GM23338 (cell line): Measurements from ENCODE around the gene IRS1. TPM values are rescaled to one million over a fixed set of nuclear protein-coding genes. Genes with fewer than 3 reads are reported as not detected.

Source experiments
- ATAC-seq: fragments of 200-7000 bp; cut with Tn5 transposase; 3 replicates; pipeline ENCODE4 v1.9.1; 2020
- DNase-seq: peaks from one replicate; pipeline ENCODE4 v3.0.0-alpha.2; 2015; ENCODE audit warnings: low spot score
- H2AFZ ChIP-seq: fragments of 200-600 bp; sonication (generic); 2 replicates; pipeline ENCODE4 v1.8.0; 2016; ENCODE audit warnings: antibody characterized with exemption, mild to moderate bottlenecking, moderate library complexity
- H3F3A ChIP-seq: fragments of 200-600 bp; sonication (generic); replicated peaks from 2 replicates; pipeline ENCODE4 v1.8.0; 2017; ENCODE audit warnings: antibody characterized with exemption, mixed run types, low read depth
- H3K27ac ChIP-seq: fragments of 200-600 bp; sonication (generic); 2 replicates; pipeline ENCODE4 v1.6.1; 2016; ENCODE audit warnings: low read depth
- H3K27me3 ChIP-seq: fragments of 200-600 bp; sonication (generic); 2 replicates; pipeline ENCODE4 v1.8.0; 2016; ENCODE audit warnings: mild to moderate bottlenecking, mixed run types, moderate library complexity; ENCODE audit not compliant: insufficient read depth
- H3K36me3 ChIP-seq: fragments of 200-600 bp; sonication (generic); 2 replicates; pipeline ENCODE4 v1.8.0; 2016; ENCODE audit warnings: mild to moderate bottlenecking; ENCODE audit not compliant: insufficient read depth
- H3K4me1 ChIP-seq: fragments of 200-600 bp; sonication (generic); 2 replicates; pipeline ENCODE4 v1.8.0; 2016; ENCODE audit warnings: mild to moderate bottlenecking, moderate library complexity; ENCODE audit not compliant: insufficient read depth
- H3K4me2 ChIP-seq: fragments of 200-600 bp; sonication (generic); 2 replicates; pipeline ENCODE4 v1.7.1; 2017; ENCODE audit warnings: mixed run types
- H3K4me3 ChIP-seq: fragments of 200-600 bp; sonication (generic); 2 replicates; pipeline ENCODE4 v1.6.1; 2016; ENCODE audit warnings: mixed run types
- H3K79me2 ChIP-seq: fragments of 200-600 bp; sonication (generic); replicated peaks from 2 replicates; pipeline ENCODE4 v1.8.0; 2017; ENCODE audit warnings: mild to moderate bottlenecking; ENCODE audit not compliant: insufficient read depth
- H3K9me2 ChIP-seq: fragments of 200-600 bp; sonication (generic); 2 replicates; pipeline ENCODE4 v1.8.0; 2017; ENCODE audit not compliant: insufficient read depth
- H4K20me1 ChIP-seq: fragments of 200-600 bp; sonication (generic); replicated peaks from 2 replicates; pipeline ENCODE4 v1.8.0; 2017; ENCODE audit warnings: mild to moderate bottlenecking; ENCODE audit not compliant: insufficient read depth
- H3K27ac Mint-ChIP-seq: 2 replicates; pipeline ENCODE4 v1.8.0; 2020; ENCODE audit warnings: inconsistent platforms, mild to moderate bottlenecking, moderate library complexity, mixed read lengths
- H3K27me3 Mint-ChIP-seq: 3 replicates; pipeline ENCODE4 v1.8.0; 2022; ENCODE audit warnings: low read depth, mild to moderate bottlenecking, moderate library complexity, mixed read lengths, inconsistent platforms; ENCODE audit not compliant: insufficient read depth, poor library complexity
- H3K36me3 Mint-ChIP-seq: 3 replicates; pipeline ENCODE4 v1.8.0; 2021; ENCODE audit warnings: low read depth, mild to moderate bottlenecking, inconsistent platforms, moderate library complexity, mixed read lengths
- H3K4me1 Mint-ChIP-seq: 3 replicates; pipeline ENCODE4 v1.8.0; 2020; ENCODE audit warnings: mild to moderate bottlenecking, inconsistent platforms, mixed read lengths
- H3K4me3 Mint-ChIP-seq: 3 replicates; pipeline ENCODE4 v1.8.0; 2021; ENCODE audit warnings: moderate library complexity, mild to moderate bottlenecking, inconsistent platforms, mixed read lengths
- H3K9me3 Mint-ChIP-seq: 3 replicates; pipeline ENCODE4 v1.8.0; 2020; ENCODE audit warnings: moderate library complexity, mild to moderate bottlenecking, inconsistent platforms, mixed read lengths
- CREB1 ChIP-seq: fragments of 250-450 bp; sonication (Bioruptor Pico); IDR thresholded peaks from 2 replicates; pipeline ENCODE4 v1.5.0; 2020; ENCODE audit warnings: low read depth, mild to moderate bottlenecking, moderate library complexity
- CTCF ChIP-seq, 2 experiments: fragments of 200-600 bp in 1 of 2; sonication (generic) in 1 of 2; conservative IDR thresholded peaks; 2 replicates each; pipeline versions ENCODE4 v1.5.1 to v1.6.1; 2016 to 2017; ENCODE audit warnings: antibody characterized with exemption in 2 of 2, low read depth in 2 of 2, mild to moderate bottlenecking in 2 of 2, moderate library complexity in 1 of 2
- ETS1 ChIP-seq: IDR thresholded peaks from 2 replicates; pipeline ENCODE4 v1.6.1; 2016; ENCODE audit warnings: antibody characterized with exemption
- EZH2 ChIP-seq: fragments of 200-600 bp; sonication (generic); IDR thresholded peaks from one replicate; pipeline ENCODE4 v1.8.0; 2017; ENCODE audit warnings: antibody characterized with exemption, mild to moderate bottlenecking, low read depth; ENCODE audit not compliant: unreplicated experiment
- EZH2phosphoT487 ChIP-seq: fragments of 200-600 bp; sonication (generic); IDR thresholded peaks from one replicate; pipeline ENCODE4 v1.8.1; 2018; ENCODE audit warnings: antibody characterized with exemption; ENCODE audit not compliant: unreplicated experiment
- JUNB ChIP-seq: IDR thresholded peaks from one replicate; pipeline ENCODE4 v1.6.1; 2016; ENCODE audit warnings: antibody characterized with exemption; ENCODE audit not compliant: unreplicated experiment
- NANOG ChIP-seq: IDR thresholded peaks from 2 replicates; pipeline ENCODE4 v1.6.1; 2016; ENCODE audit warnings: antibody characterized with exemption, borderline replicate concordance
- POLR2AphosphoS5 ChIP-seq: IDR thresholded peaks from 2 replicates; pipeline ENCODE4 v1.6.1; 2016; ENCODE audit warnings: antibody characterized with exemption, low read depth
- STAT1 ChIP-seq: IDR thresholded peaks from one replicate; pipeline ENCODE4 v1.6.1; 2016; ENCODE audit warnings: antibody characterized with exemption; ENCODE audit not compliant: unreplicated experiment
- ZNF114 ChIP-seq: fragments of 250-450 bp; sonication (Bioruptor Pico); IDR thresholded peaks from 2 replicates; pipeline ENCODE4 v1.5.0; 2020; ENCODE audit warnings: mild to moderate bottlenecking, moderate library complexity
- ZNF331 ChIP-seq: fragments of 250-450 bp; sonication (Bioruptor Pico); IDR thresholded peaks from 2 replicates; pipeline ENCODE4 v1.5.0; 2020; ENCODE audit warnings: low read depth, mild to moderate bottlenecking, moderate library complexity
- ZNF462 ChIP-seq: fragments of 250-450 bp; sonication (Bioruptor Pico); IDR thresholded peaks from 2 replicates; pipeline ENCODE4 v1.5.0; 2020; ENCODE audit warnings: mild to moderate bottlenecking, moderate library complexity
- polyA plus RNA-seq: library from polyadenylated mRNA; unstranded; fragments of >200 nt; fragmentation: Nextera tagmentation; extraction: Ambion mirVana; gene quantifications from 2 replicates; pipeline ENCODE4 v1.2.1, GENCODE V29; 2016
- total RNA-seq: library from RNA; depleted of rRNA; stranded (reverse); fragments of >200 nt; shearing (Covaris generic); gene quantifications from 2 replicates; pipeline ENCODE4 v1.2.3, GENCODE V29; 2014
- TF ChIP-seq, protein P1 (sequence below): IDR thresholded peaks from one replicate; pipeline ENCODE4 v1.6.1; 2018; ENCODE audit warnings: antibody characterized with exemption; ENCODE audit not compliant: unreplicated experiment

The IRS1 gene
- total and polyA plus RNA-seq, 2 experiments from 2014 or later: 6.9 to 26.2 TPM

- no peak overlapping the region for H3K4me2 ChIP-seq
- H3K27ac Mint-ChIP-seq: no peak overlapping the region
- H3K4me3 Mint-ChIP-seq: no peak overlapping the region
Measured at GRCh38 chr2:226701052-226701451, 98.6 kb downstream of the IRS1 start.

More at GRCh38 chr2:226701052-226701451, 98.6 kb downstream of the IRS1 start:
- no peaks in the 10 kb centered on the region for H3K79me2 ChIP-seq
- no peaks in the 10 kb centered on the region for H3K36me3 ChIP-seq
- H4K20me1 ChIP-seq: no peaks in the 10 kb centered on the region
- H3K4me1 Mint-ChIP-seq: peaks cover 6% of the 10 kb centered on the region
- no peaks in the 10 kb centered on the region for H3F3A ChIP-seq
- 0 out of 2 replicates have a peak, but pooled peaks cover 2% of the 10 kb centered on the region for H3K4me1 ChIP-seq
- H3K36me3 Mint-ChIP-seq: no peaks in the 10 kb centered on the region
- H3K9me2 ChIP-seq: peaks cover 9% of the 10 kb centered on the region; the same call in 1 of the 2 replicates
- H3K27ac ChIP-seq: no peak overlapping the region
- H3K4me3 ChIP-seq: no peak overlapping the region
- TF ChIP-seq ZNF462 (CRISPR knock-in tag): no peak
- TF ChIP-seq STAT1: no peak
- no peak for TF ChIP-seq NANOG
- TF ChIP-seq ZNF114 (CRISPR knock-in tag): no peak
- no peak for TF ChIP-seq JUNB
- TF ChIP-seq ZNF331 (CRISPR knock-in tag): no peak
- TF ChIP-seq EZH2phosphoT487: no peak
- TF ChIP-seq EZH2: no peak
- no peak for TF ChIP-seq CTCF (conservative IDR thresholded peaks at IDR 0.05; ENCODE audit: low read depth in 2 of 2)
- no peak for TF ChIP-seq POLR2AphosphoS5
- no peak for TF ChIP-seq CREB1 (CRISPR knock-in tag)
- TF ChIP-seq, protein P1, sequence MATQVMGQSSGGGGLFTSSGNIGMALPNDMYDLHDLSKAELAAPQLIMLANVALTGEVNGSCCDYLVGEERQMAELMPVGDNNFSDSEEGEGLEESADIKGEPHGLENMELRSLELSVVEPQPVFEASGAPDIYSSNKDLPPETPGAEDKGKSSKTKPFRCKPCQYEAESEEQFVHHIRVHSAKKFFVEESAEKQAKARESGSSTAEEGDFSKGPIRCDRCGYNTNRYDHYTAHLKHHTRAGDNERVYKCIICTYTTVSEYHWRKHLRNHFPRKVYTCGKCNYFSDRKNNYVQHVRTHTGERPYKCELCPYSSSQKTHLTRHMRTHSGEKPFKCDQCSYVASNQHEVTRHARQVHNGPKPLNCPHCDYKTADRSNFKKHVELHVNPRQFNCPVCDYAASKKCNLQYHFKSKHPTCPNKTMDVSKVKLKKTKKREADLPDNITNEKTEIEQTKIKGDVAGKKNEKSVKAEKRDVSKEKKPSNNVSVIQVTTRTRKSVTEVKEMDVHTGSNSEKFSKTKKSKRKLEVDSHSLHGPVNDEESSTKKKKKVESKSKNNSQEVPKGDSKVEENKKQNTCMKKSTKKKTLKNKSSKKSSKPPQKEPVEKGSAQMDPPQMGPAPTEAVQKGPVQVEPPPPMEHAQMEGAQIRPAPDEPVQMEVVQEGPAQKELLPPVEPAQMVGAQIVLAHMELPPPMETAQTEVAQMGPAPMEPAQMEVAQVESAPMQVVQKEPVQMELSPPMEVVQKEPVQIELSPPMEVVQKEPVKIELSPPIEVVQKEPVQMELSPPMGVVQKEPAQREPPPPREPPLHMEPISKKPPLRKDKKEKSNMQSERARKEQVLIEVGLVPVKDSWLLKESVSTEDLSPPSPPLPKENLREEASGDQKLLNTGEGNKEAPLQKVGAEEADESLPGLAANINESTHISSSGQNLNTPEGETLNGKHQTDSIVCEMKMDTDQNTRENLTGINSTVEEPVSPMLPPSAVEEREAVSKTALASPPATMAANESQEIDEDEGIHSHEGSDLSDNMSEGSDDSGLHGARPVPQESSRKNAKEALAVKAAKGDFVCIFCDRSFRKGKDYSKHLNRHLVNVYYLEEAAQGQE: no peak
- no peak for TF ChIP-seq ETS1
- no peaks in the 10 kb centered on the region; the same call in 2 of the 3 replicates for H3K9me3 Mint-ChIP-seq
- H2AFZ ChIP-seq: no peak overlapping the region
- H3K27me3 Mint-ChIP-seq: no peaks in the 10 kb centered on the region
- ATAC-seq: no peak
- H3K27me3 ChIP-seq: no peaks in the 10 kb centered on the region
- no peak for DNase-seq
